OCI-LY3 (cell line): ENCODE measurements around the gene ADCY4.

Experiments
- H2AFZ ChIP-seq: fragments of 200-600, 300-600 bp; shearing (Covaris generic); 2 replicates; pipeline ENCODE4 v1.6.0; 2014; ENCODE audit warnings: antibody characterized with exemption, low read depth, low read length
- H3K27ac ChIP-seq: fragments of 200-600, 300-600 bp; sonication (generic); 2 replicates; pipeline ENCODE4 v1.5.1; 2014; ENCODE audit warnings: mild to moderate bottlenecking, low read length, moderate library complexity, mixed read lengths
- H3K27me3 ChIP-seq: fragments of 200-600, 300-600 bp; sonication (generic); 2 replicates; pipeline ENCODE4 v1.6.1; 2014; ENCODE audit warnings: low read depth, low read length, mixed read lengths
- H3K36me3 ChIP-seq: fragments of 200-600, 300-600 bp; sonication (generic); replicated peaks from 2 replicates; pipeline ENCODE3; 2014; ENCODE audit warnings: low read depth, low read length, mixed read lengths
- H3K4me1 ChIP-seq: fragments of 300-600, 200-600 bp; sonication (generic); 2 replicates; pipeline ENCODE4 v1.6.1; 2014; ENCODE audit warnings: low read length, mixed read lengths
- H3K4me2 ChIP-seq: fragments of 200-600, 300-600 bp; sonication (generic); 2 replicates; pipeline ENCODE4 v1.6.1; 2014; ENCODE audit warnings: low read length, mixed read lengths
- H3K4me3 ChIP-seq: fragments of 300-600, 200-600 bp; sonication (generic); 2 replicates; pipeline ENCODE4 v1.5.1; 2014; ENCODE audit warnings: antibody characterized with exemption, mild to moderate bottlenecking, low read length, moderate library complexity
- H3K79me2 ChIP-seq: fragments of 300-600, 200-600 bp; shearing (Covaris generic); 2 replicates; pipeline ENCODE4 v1.6.1; 2014; ENCODE audit warnings: mild to moderate bottlenecking, low read length, mixed read lengths
- H3K9ac ChIP-seq: fragments of 300-600, 200-600 bp; shearing (Covaris generic); 2 replicates; pipeline ENCODE4 v1.6.0; 2014; ENCODE audit warnings: mild to moderate bottlenecking, low read length, moderate library complexity
- H3K9me3 ChIP-seq: fragments of 200-600, 300-600 bp; shearing (Covaris generic); 2 replicates; pipeline ENCODE4 v1.6.1; 2014; ENCODE audit warnings: low read length, mixed read lengths; ENCODE audit not compliant: insufficient read depth
- H4K20me1 ChIP-seq: fragments of 200-600, 300-600 bp; sonication (generic); 2 replicates; pipeline ENCODE4 v1.6.1; 2016; ENCODE audit warnings: low read length, mixed read lengths; ENCODE audit not compliant: insufficient read depth
- CTCF ChIP-seq: fragments of 200-600, 300-600 bp; sonication (generic); IDR thresholded peaks from 2 replicates; pipeline ENCODE4 v1.5.1; 2014; ENCODE audit warnings: antibody characterized with exemption, low read length, low read depth
- EZH2phosphoT487 ChIP-seq: fragments of 200-600 bp; shearing (Covaris generic); IDR thresholded peaks from 2 replicates; pipeline ENCODE4 v1.6.1; 2018; ENCODE audit warnings: antibody characterized with exemption, mixed run types, low read depth

Gene ADCY4

GRCh38 chr14:24368212-24368561, 33.3 kb upstream of the ADCY4 start:
- Histone ChIP-seq H3K9ac (peak overlapping the region; percentile 99), H3K4me2 (peak overlapping the region; percentile 74), H3K4me3 (peak overlapping the region; percentile 95), H4K20me1 (no peaks in the 10 kb centered on the region), H3K79me2 (no peaks in the 10 kb centered on the region), H3K4me1 (peaks cover 13% of the 10 kb centered on the region), H3K27ac (peak overlapping the region; percentile 87), H2AFZ (no peak overlapping the region), H3K9me3 (no peaks in the 10 kb centered on the region), H3K36me3 (peaks cover 6% of the 10 kb centered on the region), H3K27me3 (no peaks in the 10 kb centered on the region)
- TF ChIP-seq EZH2phosphoT487 (no peak), CTCF (no peak)

GRCh38 chr14:24367514-24368211, 32.8 kb upstream of the ADCY4 start, which contains the start of gene NFATC4:
NFATC4 (plus strand) TSS chr14:24368184; CDS start chr14:24368341, 157 bp downstream.
- Histone ChIP-seq H3K27ac (peak within 1 kb of the TSS; percentile 87), H3K9ac (peak within 1 kb of the TSS; percentile 99), H2AFZ (peak within 1 kb of the TSS; percentile 77), H3K27me3 (no peaks in the 10 kb centered on the region), H3K4me3 (peak within 1 kb of the TSS; percentile 95), H3K9me3 (no peaks in the 10 kb centered on the region), H3K4me1 (peaks cover 13% of the 10 kb centered on the region), H3K36me3 (peaks cover under 1% of the 10 kb centered on the region), H4K20me1 (no peaks in the 10 kb centered on the region), H3K4me2 (peak within 1 kb of the TSS; percentile 74), H3K79me2 (no peaks in the 10 kb centered on the region)
- no peak for TF ChIP-seq CTCF
- no peak for TF ChIP-seq EZH2phosphoT487

GRCh38 chr14:24366721-24367513, 32.0 kb upstream of the ADCY4 start:
- Histone ChIP-seq H2AFZ (peak overlapping the region; percentile 77), H3K27ac (peak overlapping the region; percentile 87), H3K9me3 (no peaks in the 10 kb centered on the region), H4K20me1 (no peaks in the 10 kb centered on the region), H3K79me2 (no peaks in the 10 kb centered on the region), H3K4me2 (peak overlapping the region; percentile 74), H3K4me1 (peaks cover 13% of the 10 kb centered on the region), H3K9ac (peak overlapping the region; percentile 99), H3K36me3 (no peaks in the 10 kb centered on the region), H3K27me3 (no peaks in the 10 kb centered on the region), H3K4me3 (peak overlapping the region; percentile 95)
- no peak for TF ChIP-seq EZH2phosphoT487
- TF ChIP-seq CTCF, result no peak

- Histone ChIP-seq H3K4me3 (peak overlapping the region; percentile 95), H3K4me2 (peak overlapping the region; percentile 74), H3K27me3 (no peaks in the 10 kb centered on the region), H3K36me3 (no peaks in the 10 kb centered on the region), H3K27ac (peak overlapping the region; percentile 87), H3K9ac (peak overlapping the region; percentile 99), H3K9me3 (no peaks in the 10 kb centered on the region), H4K20me1 (no peaks in the 10 kb centered on the region), H3K79me2 (no peaks in the 10 kb centered on the region), H2AFZ (no peak overlapping the region), H3K4me1 (peaks cover 15% of the 10 kb centered on the region)
- TF ChIP-seq EZH2phosphoT487 (no peak), CTCF (no peak)
These were observed 31.5 kb upstream of the ADCY4 start for GRCh38 chr14:24366413-24366720.
